Measurements from ENCODE around the gene ZFHX3.
"Not testable (repeated sequence)": the region's sequence is repeated elsewhere in the genome, so short reads cannot be mapped to it uniquely, and the experiment has no call there.

Gene ZFHX3

GRCh38 chr16:72995882-72996270, 52.1 kb downstream of the ZFHX3 start:
- not testable (repeated sequence) for DNase-seq

- no peak for DNase-seq
Measured at GRCh38 chr16:72995151-72995881, 52.6 kb downstream of the ZFHX3 start.

- no peak for DNase-seq
Measured at GRCh38 chr16:72992142-72992601, 55.8 kb downstream of the ZFHX3 start.

DNA sequence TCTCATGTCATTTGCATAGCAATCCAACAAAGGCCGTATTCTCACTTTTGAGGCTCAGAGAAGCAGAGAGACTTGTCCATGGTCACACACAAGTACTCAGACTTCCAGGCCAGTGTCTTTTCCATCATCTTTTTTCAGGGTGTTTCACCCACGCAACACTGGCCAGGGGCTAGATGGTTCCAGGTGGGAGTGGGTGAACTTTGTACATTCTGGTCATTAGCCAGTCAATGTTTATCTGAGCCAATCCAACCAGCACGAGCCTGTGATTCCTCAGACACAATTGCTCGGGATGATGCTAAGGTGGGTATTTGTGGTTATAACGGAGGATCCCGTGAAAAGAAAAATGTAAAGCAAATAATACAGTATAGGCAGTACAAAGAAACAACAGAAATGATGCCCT, 56.3 kb downstream of the ZFHX3 start:
- no peak for DNase-seq

- no peak for DNase-seq
Measured at GRCh38 chr16:72991211-72991610, 56.7 kb downstream of the ZFHX3 start.

DNA sequence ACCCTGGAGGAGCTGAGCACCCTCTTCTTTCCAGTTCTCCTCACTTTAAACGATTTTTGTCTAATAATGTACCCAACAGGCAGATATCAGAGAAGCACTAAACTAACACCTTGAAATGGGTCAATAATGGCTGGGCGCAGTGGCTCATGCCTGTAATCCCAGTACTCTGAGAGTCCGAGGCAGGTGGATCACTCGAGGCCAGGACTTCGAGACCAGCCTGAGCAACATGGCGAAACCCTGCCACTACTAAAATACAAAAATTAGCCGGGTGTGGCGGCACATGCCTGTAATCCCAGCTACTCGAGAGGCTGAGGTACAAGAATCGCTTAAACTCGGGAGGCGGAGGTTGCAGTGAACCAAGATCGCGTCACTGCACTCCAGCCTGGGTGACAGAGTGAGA, 57.4 kb downstream of the ZFHX3 start:
- DNase-seq, result no peak

DNA sequence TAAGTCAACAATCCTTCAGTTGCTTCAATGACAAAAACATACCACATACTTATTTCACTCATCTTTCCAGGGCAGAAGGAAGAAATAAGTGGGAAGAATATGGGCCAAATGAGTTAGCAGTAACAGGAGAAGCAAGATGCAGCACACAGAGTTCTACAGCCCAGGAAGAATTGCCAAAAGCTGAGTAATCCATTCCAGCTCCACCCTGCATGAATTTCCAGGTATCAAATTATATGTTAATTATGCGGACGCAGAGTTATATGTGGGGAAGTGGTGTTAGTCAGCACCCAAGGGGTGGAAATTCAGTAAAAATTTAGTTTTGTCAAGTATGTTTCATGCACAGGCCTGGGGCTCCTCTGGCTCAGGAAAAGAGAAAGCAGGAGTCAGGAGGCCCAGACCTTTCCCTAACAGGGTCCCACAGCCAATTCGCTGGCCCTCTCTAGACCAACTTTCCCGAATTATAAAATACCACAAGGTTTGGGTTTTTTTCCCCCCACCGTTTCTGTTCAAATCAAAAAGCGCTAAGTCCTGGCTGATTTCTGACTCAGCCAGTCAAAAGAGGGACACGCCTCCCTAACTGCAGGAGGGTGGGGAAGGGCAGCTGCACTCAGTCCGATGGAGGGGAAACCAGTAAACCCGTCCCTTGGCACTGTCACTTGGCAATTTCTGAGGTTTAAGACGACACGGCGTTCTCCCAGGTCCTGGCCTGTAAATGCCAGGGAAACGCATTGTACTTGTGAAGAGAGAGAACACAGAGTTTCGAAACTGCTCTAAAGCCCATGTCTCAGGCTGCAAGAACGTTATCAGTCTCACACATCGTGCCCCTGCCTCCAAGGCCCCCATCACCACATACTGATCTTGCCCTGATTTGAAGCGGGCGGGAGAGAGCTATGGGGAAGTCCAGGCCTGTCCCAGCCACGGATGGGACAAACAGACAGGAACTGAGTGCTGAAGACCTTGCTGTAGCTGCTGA, 58.1 kb downstream of the ZFHX3 start:
- no peak for DNase-seq

DNA sequence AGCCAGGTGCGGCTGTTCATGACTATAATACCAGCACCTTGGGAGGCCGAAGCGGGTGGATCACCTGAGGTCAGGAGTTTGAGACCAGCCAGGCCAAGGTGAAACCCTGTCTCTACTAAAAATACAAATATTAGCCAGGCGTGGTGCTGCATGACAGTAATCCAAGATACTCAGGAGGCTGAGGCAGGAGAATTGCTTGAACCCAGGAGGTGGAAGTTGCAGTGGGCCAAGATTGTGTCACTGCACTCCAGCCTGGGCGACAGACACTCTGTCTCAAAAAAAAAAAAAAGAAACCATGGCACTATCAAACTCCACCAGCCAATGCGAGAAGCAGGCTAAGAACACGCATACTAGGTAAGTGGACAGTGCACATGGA, 58.7 kb downstream of the ZFHX3 start:
- not testable (repeated sequence) for DNase-seq

- no peak for DNase-seq
Measured at GRCh38 chr16:72988569-72988968, 59.4 kb downstream of the ZFHX3 start.

GRCh38 chr16:72987480-72987901, 60.4 kb downstream of the ZFHX3 start:
- no peak for DNase-seq

GRCh38 chr16:72985995-72986394, 61.9 kb downstream of the ZFHX3 start:
- DNase-seq, result no peak

- no peak for DNase-seq
Measured at GRCh38 chr16:72985148-72985941, 62.6 kb downstream of the ZFHX3 start.

GRCh38 chr16:72983728-72984350, 64.1 kb downstream of the ZFHX3 start:
- DNase-seq, result no peak

GRCh38 chr16:72983241-72983640, 64.7 kb downstream of the ZFHX3 start:
- DNase-seq, result no peak

- DNase-seq, result no peak
Measured at GRCh38 chr16:72979974-72980373, 68.0 kb downstream of the ZFHX3 start.

- DNase-seq, result no peak
Measured at GRCh38 chr16:72978212-72978611, 69.7 kb downstream of the ZFHX3 start.

GRCh38 chr16:72977127-72977526, 70.8 kb downstream of the ZFHX3 start:
- DNase-seq, result no peak

DNA sequence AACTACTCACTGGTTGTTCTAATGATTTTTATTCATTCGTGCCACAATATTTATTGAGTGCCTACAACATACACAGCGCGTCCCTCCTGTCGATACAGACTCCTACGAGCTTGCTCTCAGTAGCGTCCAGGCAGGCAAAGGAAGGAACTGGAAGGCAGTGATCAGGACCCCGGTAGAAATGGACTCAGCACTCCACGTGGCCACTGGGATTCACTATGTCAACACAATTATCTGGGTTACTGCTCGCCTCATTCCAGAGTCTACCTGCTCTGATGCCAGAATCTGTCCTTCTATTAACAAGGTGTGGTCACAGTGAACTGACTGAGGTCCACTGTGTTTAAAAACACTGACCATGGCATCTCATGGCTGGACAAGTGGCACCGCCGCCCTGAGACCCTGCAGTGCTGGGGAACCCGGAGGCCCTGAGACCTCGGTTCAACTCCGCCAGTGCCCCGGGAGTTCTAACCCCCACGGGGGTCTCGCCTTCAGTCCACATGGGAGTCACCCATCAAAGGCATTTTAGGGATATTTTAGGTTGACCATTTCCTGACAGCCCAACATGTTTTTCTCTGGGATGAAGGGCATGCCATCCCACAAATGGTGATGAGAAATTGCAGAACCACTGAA, 71.4 kb downstream of the ZFHX3 start:
- DNase-seq, result no peak

DNA sequence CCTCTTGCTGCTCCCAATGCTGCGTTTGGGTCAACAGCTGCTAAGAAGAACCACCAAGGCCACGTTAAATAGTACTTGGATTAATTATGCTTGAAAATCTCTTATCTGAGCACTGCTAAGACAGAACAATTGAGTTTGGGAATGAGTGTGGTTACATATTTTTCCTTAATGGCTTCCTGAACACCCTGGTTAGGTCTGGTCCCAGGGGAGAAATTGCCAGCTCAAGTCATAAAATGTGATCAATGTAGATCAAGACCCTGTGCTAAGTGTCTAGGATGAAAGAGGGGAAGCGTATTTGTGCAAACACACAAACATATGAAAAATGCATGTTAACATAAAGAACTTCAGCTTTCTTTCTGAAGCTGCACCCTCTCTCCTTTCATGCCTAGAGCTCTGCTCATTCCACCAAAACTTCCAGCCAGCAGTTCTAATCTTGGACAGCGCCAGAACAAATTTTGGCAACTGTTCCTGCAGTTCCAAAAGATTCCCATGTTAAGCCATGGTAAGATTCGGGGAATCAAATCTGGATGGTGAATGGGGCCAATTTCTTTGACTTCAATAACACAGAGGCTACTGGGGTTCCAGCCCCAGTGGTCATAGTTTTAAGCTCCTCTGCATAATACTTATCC, 72.0 kb downstream of the ZFHX3 start:
- DNase-seq, result no peak

GRCh38 chr16:72974142-72974769, 73.7 kb downstream of the ZFHX3 start:
- no peak for DNase-seq

Measured in NCI-H526 (cell line).